Raji (cell line): Measurements from ENCODE around the gene CDC25A.
A peak's percentile ranks its signal among the peaks of the same experiment; 100 is the strongest.

Experiments used
- POLR2A ChIP-seq: IDR thresholded peaks from 2 replicates; pipeline ENCODE4 v1.6.1; 2011; ENCODE audit warnings: low read depth, low read length, control low read depth; ENCODE audit not compliant: insufficient read depth

The CDC25A gene

GRCh38 chr3:48188266-48189201 lies at the start of gene CDC25A:
TSS of gene CDC25A (minus strand) at chr3:48188417. CDS start at chr3:48187947, 470 bp downstream.
- TF ChIP-seq POLR2A: peak; percentile 89

- TF ChIP-seq POLR2A: no peak
These were observed 48.3 kb upstream of the CDC25A start for GRCh38 chr3:48236531-48236930.

- TF ChIP-seq POLR2A: no peak
These were observed 45.3 kb upstream of the CDC25A start for GRCh38 chr3:48233542-48233941.

GRCh38 chr3:48232734-48233133 lies 44.5 kb upstream of the CDC25A start:
- peak; percentile 63 for TF ChIP-seq POLR2A

GRCh38 chr3:48232232-48232631 lies 44.0 kb upstream of the CDC25A start:
- TF ChIP-seq POLR2A: no peak

GRCh38 chr3:48226939-48227338 lies 38.7 kb upstream of the CDC25A start:
- no peak for TF ChIP-seq POLR2A

- no peak for TF ChIP-seq POLR2A
These were observed 37.4 kb upstream of the CDC25A start for GRCh38 chr3:48225587-48225986.

- no peak for TF ChIP-seq POLR2A
These were observed 34.6 kb upstream of the CDC25A start, which contains the start of gene CAMP for GRCh38 chr3:48222616-48223513. TSS of gene CAMP (plus strand) at chr3:48223495. CDS start at chr3:48223512, 17 bp downstream.

- no peak for TF ChIP-seq POLR2A
These were observed 32.5 kb upstream of the CDC25A start for GRCh38 chr3:48220746-48221145.

- TF ChIP-seq POLR2A: no peak
These were observed 31.3 kb upstream of the CDC25A start for GRCh38 chr3:48219543-48219942.

- TF ChIP-seq POLR2A: no peak
These were observed 30.3 kb upstream of the CDC25A start for GRCh38 chr3:48218537-48218936.

GRCh38 chr3:48217449-48217848 lies 29.2 kb upstream of the CDC25A start:
- TF ChIP-seq POLR2A: no peak

- TF ChIP-seq POLR2A: no peak
These were observed 27.7 kb upstream of the CDC25A start for GRCh38 chr3:48215876-48216275.

- no peak for TF ChIP-seq POLR2A
These were observed 27.2 kb upstream of the CDC25A start for GRCh38 chr3:48215466-48215865.

GRCh38 chr3:48215019-48215418 lies 26.8 kb upstream of the CDC25A start:
- no peak for TF ChIP-seq POLR2A
